HL-60 (cell line): Measurements from ENCODE around the gene CCDC146.
"Not testable (repeated sequence)": the region's sequence is repeated elsewhere in the genome, so short reads cannot be mapped to it uniquely, and the experiment has no call there.

Source experiments
- CTCF ChIP-seq: IDR thresholded peaks from one replicate; pipeline ENCODE4 v1.5.1; 2011; ENCODE audit warnings: low read length, control low read depth, inconsistent platforms; ENCODE audit not compliant: insufficient read depth
- GABPA ChIP-seq: IDR thresholded peaks from 2 replicates; pipeline ENCODE4 v1.6.1; 2012; ENCODE audit warnings: low read depth

GRCh38 chr7:77101187-77101586 lies 21.2 kb upstream of the CCDC146 start:
- TF ChIP-seq CTCF, GABPA: not testable (repeated sequence)
